Measurements from ENCODE around the gene DIDO1.

The DIDO1 gene

DNA sequence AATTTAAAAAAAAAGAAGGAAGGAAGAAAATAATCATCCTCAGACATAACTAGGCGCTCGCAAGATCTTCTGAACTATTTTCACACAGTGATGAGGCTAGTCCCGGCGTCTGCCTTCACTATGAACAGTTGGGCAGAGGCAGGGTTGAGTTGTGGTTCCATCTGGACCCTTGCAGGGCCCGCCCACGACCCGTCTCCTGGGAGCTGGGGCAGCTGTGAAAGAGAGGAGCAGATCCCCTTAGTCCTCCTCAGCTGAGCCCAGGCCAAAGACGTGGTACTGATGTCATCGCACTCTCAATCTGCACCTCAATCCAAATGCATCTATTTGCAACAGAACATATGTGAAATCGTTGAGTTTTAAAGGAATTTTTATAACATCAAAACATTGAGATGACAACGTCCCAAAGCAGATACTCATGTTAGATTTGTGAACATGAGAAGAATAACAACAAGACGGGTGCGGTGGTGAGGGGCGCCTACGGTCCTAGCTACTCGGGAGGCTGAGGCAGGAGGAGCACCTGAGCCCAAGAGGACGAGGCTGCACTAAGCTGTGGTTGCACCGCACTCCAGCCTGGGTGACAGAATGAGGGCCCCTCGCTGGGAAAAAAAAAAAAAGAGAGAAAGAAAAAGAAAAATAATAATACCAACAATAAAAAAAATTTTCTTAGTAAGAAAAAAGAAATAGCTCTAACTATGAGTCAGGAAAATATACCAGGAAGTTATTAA is 80.0 kb downstream of the DIDO1 start:
- DNase-seq, result no peak

DNA sequence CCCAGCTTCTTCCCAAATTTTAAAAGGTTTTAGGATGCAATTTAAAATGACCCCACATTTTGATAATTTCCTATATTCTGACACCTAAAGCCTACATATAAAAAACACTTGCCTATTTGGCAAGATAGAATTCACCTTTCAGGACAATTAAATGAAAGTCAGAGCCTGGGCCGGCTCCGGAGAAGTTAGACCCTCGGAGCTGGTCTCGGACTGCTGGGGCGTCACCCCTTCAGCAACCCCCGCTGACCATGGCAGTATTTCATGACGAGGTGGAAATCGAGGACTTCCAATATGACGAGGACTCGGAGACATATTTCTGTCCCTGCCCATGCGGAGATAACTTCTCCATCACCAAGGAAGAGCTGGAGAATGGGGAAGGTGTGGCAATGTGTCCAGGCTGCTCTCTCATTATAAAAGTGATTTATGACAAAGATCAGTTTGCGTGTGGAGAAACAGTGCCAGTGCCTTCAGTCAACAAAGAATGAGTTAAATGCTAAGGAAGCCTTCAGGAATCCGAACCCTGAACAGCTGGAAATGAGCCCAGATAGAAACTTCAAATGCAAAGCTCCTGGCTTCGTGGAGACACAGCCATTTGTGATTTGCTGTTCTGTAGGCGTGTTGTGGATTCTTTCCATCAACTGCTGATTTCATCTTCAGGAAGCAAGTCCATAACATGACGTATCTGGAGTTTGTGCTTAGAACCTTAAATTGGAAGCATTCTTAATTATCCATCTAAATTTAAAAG is 80.7 kb downstream of the DIDO1 start:
- DNase-seq, result no peak

- DNase-seq, result no peak
Observed at GRCh38 chr20:62844182-62844581, 82.1 kb downstream of the DIDO1 start.

DNA sequence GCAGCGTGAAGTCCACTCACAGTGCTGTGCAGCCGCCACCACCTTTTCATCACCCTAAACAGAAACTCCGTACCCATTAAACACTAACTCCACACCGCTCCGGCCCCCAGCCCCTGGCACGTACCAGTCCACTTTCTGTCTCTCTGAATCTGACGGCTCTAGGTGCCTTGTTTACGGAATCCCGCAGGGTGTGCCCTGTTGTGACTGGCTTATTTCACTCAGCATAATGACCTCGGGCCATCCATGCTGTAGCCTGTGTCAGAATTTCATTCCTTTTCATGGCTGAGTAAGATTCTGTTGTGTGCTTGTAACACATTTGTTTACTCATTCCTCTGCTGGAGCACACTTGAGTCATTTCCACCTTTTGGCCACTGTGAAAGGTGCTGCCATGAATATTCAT is 82.6 kb downstream of the DIDO1 start:
- no peak for DNase-seq

GRCh38 chr20:62841705-62842212 is 84.5 kb downstream of the DIDO1 start:
- no peak for DNase-seq

- no peak for DNase-seq
Observed at GRCh38 chr20:62840244-62841197, 85.8 kb downstream of the DIDO1 start.

- no peak for DNase-seq
Observed at GRCh38 chr20:62839816-62840215, 86.5 kb downstream of the DIDO1 start.

- DNase-seq, result no peak
Observed at GRCh38 chr20:62839261-62839660, 87.0 kb downstream of the DIDO1 start.

- DNase-seq, result no peak
Observed at GRCh38 chr20:62838128-62838891, 88.0 kb downstream of the DIDO1 start.

DNA sequence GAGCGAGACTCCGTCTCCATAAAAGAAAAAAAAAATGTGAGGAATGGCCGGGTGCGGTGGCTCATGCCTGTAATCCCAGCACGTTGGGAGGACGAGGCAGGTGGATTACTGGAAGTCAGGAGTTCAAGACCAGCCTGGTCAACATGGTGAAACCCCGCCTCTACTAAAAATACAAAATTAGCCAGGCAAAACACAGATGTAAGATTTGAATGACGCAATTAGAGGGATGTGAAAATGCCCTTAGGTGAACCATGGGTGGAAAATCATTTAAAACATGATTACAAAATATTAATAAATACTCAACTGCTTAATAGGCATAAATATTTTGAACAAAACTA is 88.5 kb downstream of the DIDO1 start:
- no peak for DNase-seq

DNA sequence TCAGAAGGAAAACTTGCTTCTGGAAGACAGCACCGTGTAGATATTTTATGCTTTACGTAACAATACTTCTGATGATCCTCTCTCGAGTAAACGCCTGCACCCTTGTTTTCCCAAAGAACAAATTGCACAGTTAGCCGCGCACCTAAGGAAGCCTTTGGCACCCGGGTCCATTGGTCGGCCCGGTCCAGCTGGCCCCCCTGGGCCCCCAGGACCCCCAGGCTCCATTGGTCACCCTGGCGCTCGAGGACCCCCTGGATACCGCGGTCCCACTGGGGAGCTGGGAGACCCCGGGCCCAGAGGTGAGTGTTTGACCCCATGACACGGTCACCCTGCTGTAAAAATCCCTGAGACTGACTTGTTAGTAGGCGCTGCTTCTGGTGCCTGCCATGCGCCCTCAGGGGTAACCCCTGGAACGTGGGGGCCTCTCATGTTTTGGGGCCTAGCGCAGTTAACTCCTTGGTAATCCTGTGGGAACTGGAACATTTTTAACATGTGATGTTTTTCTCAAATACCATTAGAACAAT is 89.3 kb downstream of the DIDO1 start:
- DNase-seq, result no peak

DNA sequence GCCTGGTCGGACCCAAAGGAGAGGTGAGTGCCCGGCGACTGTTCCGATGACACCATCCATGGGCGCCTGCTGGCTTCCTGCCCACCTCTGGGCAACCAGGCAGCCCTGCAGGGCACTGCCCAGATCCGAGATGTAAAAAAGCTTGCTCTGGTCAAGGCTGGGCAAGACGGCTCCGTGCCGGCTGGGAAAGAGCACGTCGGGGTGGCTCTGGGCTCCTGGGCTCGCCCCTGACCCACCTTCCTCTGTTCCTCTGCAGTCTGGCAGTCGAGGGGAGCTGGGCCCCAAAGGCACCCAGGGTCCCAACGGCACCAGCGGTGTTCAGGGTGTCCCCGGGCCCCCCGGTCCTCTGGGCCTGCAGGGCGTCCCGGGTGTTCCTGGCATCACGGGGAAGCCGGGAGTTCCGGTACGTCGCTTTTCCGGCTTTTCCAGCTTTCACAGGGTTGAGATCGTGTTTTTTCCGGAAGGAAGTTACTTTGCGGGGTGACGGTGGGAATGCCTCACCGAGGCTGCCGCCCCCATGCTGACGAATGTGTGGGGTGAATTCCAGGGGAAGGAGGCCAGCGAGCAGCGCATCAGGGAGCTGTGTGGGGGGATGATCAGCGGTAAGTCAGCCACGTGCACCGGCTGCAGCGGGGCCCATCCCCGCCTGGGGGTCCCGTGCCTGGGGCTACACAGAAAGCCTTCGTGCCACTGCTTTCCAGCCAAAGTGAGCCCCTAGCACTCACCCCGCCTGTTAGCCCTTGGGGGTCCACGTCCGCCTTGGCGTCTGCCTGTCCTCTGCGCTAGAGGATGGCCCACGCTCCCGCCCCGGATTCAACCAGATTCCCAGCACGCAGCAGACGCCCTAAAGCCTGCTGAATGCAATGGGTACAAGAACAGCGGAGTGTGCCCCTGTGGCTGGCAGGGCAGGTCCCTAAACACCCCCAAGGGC is 90.1 kb downstream of the DIDO1 start:
- no peak for DNase-seq

GRCh38 chr20:62834967-62835730 is 91.2 kb downstream of the DIDO1 start:
- no peak for DNase-seq

DNA sequence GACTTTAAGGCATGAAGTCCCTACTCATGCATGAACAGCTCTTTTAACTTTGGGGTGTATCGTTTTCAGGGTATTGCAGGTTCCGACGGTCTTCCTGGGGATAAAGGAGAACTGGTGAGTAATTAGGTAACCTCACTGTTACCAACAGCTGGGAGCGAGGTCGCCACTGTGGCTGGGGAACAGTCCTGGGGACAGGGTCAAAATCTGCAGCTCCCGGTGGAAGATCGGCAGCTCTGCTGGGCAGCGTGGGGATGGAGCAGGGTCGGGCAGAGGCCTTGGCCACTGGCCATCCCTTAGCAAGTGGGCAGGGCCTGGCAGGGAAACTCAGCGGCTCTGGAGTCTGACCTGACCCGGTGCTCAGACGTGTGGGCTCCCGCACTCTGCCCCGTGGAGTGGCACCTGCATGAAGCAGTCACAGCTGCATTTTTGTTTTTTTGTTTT is 93.3 kb downstream of the DIDO1 start:
- no peak for DNase-seq

GRCh38 chr20:62832212-62832922 is 93.9 kb downstream of the DIDO1 start:
- DNase-seq, result no peak

GRCh38 chr20:62831854-62832211 is 94.5 kb downstream of the DIDO1 start:
- DNase-seq, result no peak

GRCh38 chr20:62831361-62831788 is 94.9 kb downstream of the DIDO1 start:
- DNase-seq, result no peak

DNA sequence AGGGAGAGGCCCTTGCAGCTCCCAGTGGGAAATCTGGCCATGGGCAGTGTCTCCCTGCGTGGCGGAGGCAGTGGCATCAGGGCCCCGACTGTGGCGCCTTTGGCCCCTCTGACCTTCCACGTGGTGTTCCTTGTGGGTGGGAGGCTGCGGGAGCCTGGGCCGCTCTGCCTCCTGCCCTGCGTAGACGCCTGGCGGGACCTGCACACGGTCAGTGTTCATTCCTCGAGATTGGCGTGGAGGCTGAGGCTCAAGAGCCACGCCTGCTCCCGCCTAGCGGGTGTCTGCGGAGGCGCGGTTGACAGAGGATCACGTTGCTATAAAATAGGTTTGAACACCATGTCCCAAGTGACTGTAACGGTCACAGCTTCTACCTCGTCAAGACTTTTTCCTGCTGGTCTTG is 95.5 kb downstream of the DIDO1 start:
- DNase-seq, result no peak

- no peak for DNase-seq
Observed at GRCh38 chr20:62830251-62830650, 96.1 kb downstream of the DIDO1 start.
